HG02852 (cell line): ENCODE measurements around the gene C3orf80.
A peak's percentile ranks its signal among the peaks of the same experiment; 100 is the strongest.
"Not testable (repeated sequence)": the region's sequence is repeated elsewhere in the genome, so short reads cannot be mapped to it uniquely, and the experiment has no call there.

Experiments
- ATAC-seq: cut with Tn5 transposase; IDR thresholded peaks from one replicate; pipeline ENCODE4 v1.9.1; 2021; ENCODE audit warnings: mild to moderate bottlenecking, moderate library complexity; ENCODE audit not compliant: unreplicated experiment

Gene C3orf80

GRCh38 chr3:160225176-160226025 is at the start of gene C3orf80:
Gene C3orf80, plus strand, starts transcription at chr3:160225422. Its CDS starts 214 bp downstream, at chr3:160225636.
- peak; percentile 80 for ATAC-seq

GRCh38 chr3:160176923-160177322 is 48.3 kb upstream of the C3orf80 start:
- no peak for ATAC-seq

GRCh38 chr3:160178661-160179060 is 46.6 kb upstream of the C3orf80 start:
- not testable (repeated sequence) for ATAC-seq

- ATAC-seq: not testable (repeated sequence)
Measured at GRCh38 chr3:160179403-160179802, 45.8 kb upstream of the C3orf80 start.

- ATAC-seq: no peak
Measured at GRCh38 chr3:160179906-160180305, 45.3 kb upstream of the C3orf80 start.

GRCh38 chr3:160180581-160181216 is 44.5 kb upstream of the C3orf80 start:
- ATAC-seq: no peak

GRCh38 chr3:160183345-160184076 is 41.7 kb upstream of the C3orf80 start:
- ATAC-seq: peak; percentile 61

GRCh38 chr3:160184655-160185054 is 40.6 kb upstream of the C3orf80 start:
- ATAC-seq: no peak

- no peak for ATAC-seq
Measured at GRCh38 chr3:160185751-160186150, 39.5 kb upstream of the C3orf80 start.

GRCh38 chr3:160187288-160187687 is 37.9 kb upstream of the C3orf80 start:
- no peak for ATAC-seq

GRCh38 chr3:160192310-160193029 is 32.8 kb upstream of the C3orf80 start:
- ATAC-seq: no peak

GRCh38 chr3:160193644-160194192 is 31.5 kb upstream of the C3orf80 start:
- no peak for ATAC-seq

- no peak for ATAC-seq
Measured at GRCh38 chr3:160194438-160194837, 30.8 kb upstream of the C3orf80 start.

- ATAC-seq: no peak
Measured at GRCh38 chr3:160195106-160195505, 30.1 kb upstream of the C3orf80 start.

- no peak for ATAC-seq
Measured at GRCh38 chr3:160196511-160197104, 28.6 kb upstream of the C3orf80 start.

- ATAC-seq: no peak
Measured at GRCh38 chr3:160199108-160199507, 26.1 kb upstream of the C3orf80 start.

GRCh38 chr3:160200353-160200752 is 24.9 kb upstream of the C3orf80 start:
- no peak for ATAC-seq

GRCh38 chr3:160204396-160205011 is 20.7 kb upstream of the C3orf80 start:
- ATAC-seq: not testable (repeated sequence)

- no peak for ATAC-seq
Measured at GRCh38 chr3:160205606-160206005, 19.6 kb upstream of the C3orf80 start.

GRCh38 chr3:160210341-160210740 is 14.9 kb upstream of the C3orf80 start:
- ATAC-seq: no peak
